G401 (cell line): ENCODE results near the gene CNOT6. TPM values are rescaled to one million over a fixed set of nuclear protein-coding genes. Genes with fewer than 3 reads are reported as not detected.

ENCODE experiments used
- DNase-seq: peaks from one replicate; pipeline ENCODE4 v3.0.0-alpha.2; 2015; ENCODE audit warnings: low spot score
- in situ Hi-C: cut with HindIII; loops from 2 replicates; pipeline ENCODE4 v1.10.0; 2016; ENCODE audit warnings: low sequenced_read_pairs, mixed read lengths
- total RNA-seq: library from RNA; depleted of rRNA; stranded (reverse); fragments of >200 nt; shearing (Covaris generic); gene quantifications from 2 replicates; pipeline ENCODE4 v1.2.3, GENCODE V29; 2014

Gene CNOT6
- total RNA-seq, 1 experiment from 2014 or later = 15.5 TPM

DNA sequence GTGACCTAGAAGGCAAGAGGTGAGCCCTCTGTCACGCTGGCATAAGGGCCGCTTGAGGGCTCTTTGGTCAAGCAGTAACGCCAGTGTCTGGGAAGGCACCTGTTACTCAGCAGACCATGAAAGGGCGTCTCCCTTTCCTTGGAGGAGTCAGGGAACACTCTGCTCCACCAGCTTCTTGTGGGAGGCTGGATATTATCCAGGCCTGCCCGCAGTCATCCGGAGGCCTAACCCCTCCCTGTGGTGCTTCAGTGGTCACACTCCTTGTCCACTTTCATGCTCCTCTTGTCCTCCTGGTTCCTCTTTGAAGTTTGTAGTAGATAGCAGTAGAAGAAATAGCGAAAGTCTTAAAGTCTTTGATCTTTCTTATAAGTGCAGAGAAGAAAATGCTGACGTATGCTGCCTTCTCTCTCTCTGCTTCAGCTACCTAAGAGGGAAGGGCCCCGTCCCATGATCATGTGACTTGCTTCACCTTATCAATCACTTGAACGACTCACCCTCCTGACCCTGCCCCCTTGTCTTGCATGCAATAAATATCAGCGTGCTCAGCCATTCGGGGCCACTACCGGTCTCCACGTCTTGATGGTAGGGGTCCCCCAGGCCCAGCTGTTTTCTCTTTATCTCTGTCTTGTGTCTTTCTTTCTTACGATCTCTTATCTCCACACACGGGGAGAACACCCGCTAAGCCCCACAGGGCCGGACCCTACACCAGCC, 113.8 kb downstream of the CNOT6 start:
- in situ Hi-C loops = no loop called here
- no peak for DNase-seq

DNA sequence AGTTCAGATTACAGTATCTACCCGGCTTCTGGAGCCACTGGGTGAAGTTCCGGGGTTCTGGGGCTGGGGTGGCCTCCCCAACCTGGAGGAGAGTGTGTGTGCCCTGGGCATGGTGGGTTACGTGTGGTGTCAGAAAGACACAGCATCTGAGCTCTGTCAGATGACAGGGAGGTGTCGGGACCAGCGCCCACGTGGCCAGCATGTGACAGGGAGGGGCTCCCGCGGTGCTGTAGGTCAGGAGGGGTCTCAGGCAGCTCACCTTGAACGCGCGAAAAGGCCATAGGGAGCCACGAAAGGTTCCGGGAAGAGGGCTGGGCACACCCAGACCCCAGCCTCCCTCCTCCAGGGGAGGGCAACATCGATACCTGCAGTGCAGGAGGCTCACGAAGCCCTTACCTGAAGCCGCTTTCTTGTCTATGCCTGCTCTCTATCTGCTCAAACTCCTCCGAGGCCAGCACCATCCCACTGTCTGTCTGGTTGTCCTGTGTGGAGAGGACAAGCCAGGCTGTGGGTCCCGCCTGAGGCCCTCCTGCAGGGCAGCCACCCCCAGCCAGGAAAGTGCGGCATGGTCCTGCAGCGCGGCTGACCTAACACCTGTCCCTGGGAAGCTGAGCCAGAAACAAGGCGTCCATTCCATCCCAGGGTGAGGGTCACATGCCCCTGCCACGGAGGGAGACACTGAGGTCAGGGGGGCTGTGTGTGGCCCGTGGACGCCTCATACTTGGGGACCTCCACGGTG, 114.6 kb downstream of the CNOT6 start:
- in situ Hi-C loops = no loop called here
- DNase-seq = no peak

DNA sequence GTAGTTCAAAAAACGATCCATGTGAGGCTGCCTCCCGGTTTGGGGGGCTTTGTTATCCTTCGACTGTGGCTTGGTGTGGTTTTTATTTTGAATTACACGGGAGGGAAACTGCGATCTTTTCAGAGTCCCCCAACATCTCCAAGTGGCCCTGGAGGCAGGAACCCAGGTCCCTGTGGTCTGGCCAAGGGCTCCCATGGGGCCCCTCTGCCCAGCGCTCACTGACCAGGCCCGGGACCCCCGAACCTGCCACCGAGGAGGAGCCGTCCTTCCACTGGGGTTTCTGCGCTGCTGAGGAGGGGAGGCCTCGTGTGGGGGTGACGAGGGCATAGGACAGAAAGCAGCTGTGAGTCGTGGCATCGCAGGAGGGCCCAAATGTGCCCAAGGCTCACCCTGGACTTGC, 115.2 kb downstream of the CNOT6 start:
- in situ Hi-C loops = no loop called here
- no peak for DNase-seq

DNA sequence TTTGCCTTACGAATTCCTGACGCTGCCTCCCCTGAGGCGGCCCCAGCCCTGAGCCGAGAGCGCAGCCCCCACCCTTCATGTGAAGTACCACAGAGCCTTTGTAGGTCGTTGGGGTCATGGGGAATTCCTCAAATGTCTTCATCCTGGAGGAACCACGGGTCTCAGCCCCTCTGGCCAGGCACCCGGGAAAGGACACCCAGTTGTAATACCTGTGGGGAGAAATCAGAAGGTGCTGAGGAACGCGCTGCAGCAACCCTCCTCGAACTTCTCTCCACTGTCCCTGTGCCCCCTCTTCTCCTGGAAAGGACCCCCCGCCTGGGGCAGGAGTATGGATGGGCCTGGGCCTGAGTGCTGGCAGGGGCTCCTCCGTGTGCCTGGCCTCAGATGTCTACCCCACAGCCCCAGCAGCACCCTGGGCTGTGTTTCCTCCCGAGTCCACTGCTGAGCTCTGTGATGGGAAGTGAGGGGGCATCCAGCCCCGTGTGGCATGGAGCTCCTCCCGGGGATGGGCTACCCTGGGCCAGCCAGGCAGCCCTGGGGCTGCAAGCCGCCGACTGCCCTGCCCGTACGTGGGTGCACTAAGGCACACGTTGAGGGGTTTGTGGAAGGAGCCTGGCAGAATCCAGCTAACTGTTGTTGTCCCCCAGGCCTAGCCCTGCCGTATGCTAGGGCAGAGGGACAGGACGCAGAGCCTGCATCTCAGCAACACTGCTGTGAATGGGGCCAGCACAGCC, 115.8 kb downstream of the CNOT6 start:
- DNase-seq = no peak
- in situ Hi-C loops = no loop called here

DNA sequence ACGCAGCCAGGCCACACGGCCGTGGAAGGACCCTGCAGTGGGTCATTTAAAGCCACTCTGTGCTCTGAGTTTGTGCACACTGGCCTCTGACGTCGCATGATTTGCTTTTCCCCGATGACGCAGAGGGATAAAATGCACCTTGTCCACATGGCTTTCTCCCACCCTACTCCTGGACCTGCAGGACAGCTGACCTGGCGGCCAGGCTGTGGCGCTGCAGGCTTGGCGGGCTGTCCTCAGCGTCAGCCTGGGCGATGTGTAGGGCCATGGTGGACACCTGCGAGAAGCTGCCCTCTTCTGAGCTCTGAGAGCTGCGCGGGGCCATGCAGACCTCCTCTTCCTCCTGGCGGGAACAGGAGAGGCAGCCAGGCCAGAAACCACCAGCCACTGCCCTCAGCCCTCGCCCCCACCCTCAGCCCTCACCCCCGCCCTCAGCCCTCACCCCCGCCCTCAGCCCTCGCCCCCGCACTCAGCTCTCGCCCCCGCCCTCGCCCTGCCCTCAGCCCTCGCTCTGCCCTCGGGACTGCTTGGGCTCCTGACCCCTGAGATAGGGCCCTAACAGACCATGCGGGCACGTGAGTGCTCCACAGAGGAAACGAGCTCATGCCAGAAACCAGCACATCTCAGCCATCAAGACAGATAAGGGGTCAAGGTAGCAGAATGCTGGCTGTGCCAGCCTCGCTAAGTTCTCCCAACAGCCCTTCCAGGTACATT, 117.1 kb downstream of the CNOT6 start:
- no peak for DNase-seq

DNA sequence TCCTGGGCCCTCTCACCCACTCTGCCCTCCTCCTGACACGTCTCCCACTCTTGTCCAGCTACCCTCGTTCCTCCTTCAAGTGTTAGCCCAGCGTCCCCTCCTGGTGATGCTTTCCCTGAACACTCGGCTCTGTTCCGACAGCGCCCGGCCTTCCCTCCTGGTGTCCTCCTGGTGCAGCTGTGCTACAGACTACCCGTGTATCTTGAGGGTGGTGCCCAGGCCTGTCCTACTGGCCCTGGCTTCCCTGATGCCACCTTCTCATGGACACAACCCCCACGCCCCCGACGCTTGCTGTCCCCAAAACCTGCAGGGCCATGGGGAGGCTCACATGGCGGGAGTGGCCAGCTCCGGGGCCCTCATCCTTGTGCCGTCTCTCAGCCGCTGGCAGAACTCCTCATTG, 118.5 kb downstream of the CNOT6 start:
- in situ Hi-C loops = no loop called here
- no peak for DNase-seq

More for the DNA sequence above, 117.1 kb downstream of the CNOT6 start:
- in situ Hi-C loops = no loop called here

DNA sequence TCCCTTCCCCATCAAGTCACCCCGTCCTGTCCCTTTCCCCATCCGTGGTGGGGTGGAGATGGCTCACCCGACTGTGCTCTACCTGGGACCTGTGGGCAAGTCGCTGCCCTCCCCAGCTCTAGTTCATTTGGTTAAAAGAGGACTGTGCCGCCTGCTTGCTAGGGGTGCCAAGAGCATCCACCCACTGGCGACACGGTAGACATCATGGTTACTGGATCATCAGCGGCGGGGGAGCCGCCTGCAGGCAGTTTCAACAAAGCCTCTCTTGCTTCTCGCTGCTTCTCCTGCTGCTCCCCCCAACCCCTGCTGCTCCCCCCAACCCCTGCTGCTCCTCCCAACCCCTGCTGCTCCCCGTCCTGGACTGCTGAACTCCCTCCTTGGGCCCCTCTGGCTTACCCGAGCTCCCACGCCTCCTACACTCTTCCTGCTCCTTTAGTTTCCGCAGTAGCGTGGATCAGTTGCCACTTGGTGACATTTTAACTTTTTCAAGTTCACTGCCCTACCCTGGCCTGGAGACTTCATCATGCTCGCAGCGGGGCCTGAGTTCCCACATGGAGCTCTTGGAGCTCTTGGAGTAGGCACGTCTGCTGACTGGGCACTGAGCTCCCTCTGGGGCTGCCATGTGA, 119.1 kb downstream of the CNOT6 start:
- in situ Hi-C loops = no loop called here
- no peak for DNase-seq

DNA sequence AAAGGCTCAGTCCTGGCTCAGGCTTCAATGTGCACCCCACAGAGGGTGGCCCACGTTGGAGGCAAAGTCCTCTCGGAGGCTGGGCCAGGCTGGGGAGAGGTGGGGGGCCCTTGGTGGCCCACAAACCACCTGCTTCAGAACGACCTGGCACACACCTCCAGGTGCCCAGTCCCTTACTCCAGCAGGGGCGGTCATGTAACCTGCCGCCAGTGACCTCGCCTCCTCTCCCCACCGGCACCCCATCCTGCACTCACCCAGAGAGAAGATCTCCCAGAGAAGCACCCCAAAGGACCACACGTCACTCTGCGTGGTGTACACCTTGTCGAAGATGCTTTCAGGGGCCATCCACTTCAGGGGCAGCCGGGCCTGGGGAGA, 119.6 kb downstream of the CNOT6 start:
- DNase-seq = no peak
- in situ Hi-C loops = no loop called here

DNA sequence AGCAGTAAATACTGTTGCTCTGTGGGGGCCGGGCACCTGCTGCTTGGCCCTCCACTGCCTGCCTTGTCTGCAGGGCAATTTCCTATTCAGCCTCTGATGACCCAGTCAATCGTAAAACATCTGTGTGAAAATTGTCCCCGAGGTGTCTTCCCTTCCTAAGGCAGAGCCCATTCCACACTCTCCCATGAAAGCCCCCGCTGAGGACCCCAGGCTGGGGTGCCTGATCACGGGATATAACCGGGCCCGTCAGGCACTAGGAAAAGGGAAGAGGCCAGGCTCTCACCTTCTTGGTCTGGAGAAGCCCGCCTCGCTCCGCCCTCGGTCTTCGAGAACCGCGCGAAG, 124.3 kb downstream of the CNOT6 start:
- in situ Hi-C loops = no loop called here
- no peak for DNase-seq

DNA sequence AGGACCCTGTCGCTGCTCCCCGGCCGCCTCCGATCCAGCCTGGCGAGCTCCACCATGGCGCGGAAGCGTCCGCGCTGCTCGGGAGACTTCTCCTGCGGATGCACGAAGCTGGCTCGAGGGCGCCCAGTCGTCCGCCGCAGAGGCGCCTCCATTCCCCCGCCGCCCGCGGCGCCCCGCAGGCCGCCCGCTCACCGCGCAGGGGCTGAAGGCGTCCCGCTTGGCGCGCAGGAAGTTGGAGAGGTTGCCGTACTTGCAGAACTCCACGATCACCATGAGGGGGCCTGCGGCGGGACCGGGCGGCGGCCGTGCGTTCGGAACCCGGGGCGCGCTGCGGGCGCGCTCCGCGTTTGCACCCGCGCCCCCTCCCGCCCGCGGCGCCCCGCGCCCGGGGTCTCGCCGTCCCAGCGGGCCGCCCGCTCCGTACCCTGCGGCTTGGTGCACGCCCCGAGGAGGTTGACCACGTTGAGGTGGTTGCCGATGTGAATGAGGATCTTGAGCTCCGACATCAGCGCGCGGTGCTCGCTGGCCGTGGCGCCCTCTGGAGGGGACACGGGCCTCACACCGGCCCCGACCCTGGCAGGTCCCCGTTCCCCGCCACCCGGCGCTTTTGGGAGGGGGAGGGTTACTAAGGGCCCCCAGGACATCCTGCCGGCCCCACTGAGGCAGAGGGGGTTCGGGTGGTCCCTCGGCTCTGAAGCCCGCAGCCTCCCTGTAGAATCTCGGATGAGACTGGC, 124.8 kb downstream of the CNOT6 start:
- in situ Hi-C loops = no loop called here
- no peak for DNase-seq

DNA sequence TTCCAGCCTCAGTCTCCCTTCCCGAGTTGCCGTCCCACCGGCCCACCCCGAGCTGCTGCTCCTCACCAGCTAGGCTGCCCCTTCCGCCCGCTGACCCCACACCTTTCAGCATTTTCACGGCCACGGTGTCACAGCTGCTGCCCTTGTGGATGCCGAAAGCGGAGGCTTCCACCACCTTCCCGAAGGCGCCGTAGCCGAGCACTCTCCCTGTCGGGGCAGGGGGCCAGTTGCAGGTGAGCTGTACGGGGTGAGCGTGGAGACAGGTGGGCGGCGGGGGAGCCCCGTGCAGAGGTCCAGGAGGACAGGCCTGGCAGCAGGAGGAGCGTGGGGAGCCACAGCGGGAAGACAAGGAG, 125.4 kb downstream of the CNOT6 start:
- in situ Hi-C loops = no loop called here
- no peak for DNase-seq

DNA sequence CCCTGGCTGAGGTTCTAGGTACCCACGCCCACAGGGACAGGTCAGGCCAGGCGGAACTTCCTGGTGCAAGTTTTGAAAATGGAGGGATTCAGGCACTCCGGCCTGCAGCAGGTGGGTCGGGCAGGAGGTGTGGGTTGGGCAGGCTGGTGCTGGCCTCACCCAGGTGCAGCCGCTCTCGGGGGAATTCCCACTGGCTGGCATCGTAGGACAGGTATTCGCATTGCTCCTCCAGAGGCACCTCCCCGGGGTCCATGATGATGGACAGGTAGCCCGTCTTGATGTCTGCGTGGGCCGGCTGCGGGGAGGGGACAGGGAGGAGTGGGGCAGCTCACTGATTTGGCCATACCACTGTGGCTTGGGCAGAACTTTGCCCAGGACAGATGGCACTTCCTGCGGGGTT, 125.8 kb downstream of the CNOT6 start:
- DNase-seq = no peak
- in situ Hi-C loops = no loop called here

DNA sequence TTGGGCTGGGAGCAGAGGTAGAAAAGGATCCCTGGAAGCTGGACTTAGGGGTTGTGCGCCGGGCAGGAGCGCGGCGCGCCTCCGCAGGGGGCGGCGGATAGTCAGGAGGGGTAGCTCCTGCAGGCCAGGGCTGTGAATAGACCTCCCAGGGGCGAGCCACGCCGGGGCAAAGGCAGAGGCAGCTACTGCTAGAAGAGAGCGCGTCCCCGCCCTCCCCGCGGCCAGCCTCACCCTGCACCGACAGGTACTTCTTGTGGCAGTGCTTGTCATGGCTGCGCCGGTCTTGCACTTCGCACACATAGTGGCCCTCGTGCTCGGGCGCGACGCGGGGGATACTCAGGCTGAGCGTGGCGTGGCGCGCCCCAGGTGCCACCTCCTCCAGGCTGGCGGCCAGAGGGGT, 127.1 kb downstream of the CNOT6 start:
- no peak for DNase-seq
- in situ Hi-C loops = no loop called here

DNA sequence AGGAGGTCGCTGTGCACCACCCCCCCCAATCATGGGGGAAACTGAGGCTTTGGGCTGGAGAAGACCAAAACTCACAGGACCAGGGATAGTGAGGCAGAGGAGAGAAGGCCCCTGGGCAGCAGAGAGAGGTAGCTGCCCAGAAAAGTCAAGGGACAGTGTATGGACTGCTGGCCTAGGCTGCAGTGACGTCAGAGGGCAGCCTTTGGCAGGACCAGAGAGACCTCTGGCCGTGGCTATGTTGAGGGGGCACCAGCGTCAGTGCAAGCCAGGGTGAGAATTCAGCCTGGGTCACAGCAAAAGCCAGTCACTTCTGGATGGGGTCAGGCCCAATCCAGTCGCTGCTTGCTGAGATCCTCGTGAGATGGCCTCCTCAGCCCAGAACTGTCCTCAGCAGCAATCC, 128.7 kb downstream of the CNOT6 start:
- in situ Hi-C loops = no loop called here
- DNase-seq = no peak

DNA sequence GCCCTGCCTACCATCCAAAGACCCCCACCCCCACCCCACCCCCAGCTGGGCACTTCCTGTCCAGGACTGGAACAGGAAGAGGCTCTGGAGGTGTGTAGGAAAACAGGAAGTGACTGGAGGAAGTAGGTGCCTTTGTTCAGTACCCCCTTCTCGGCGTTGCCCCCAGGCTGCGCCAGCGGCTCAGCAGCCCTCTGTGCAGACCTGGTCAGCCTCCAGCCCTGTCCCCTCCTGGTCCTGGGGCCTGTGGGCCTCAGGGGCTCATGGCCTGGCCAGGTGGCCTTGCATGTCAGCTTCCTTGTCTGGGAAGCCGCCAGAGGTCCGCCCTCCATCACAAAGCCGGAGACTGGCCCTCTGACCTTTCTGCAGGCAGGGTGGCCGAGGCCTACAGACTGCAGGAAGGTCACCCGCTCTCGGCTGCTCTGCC, 129.2 kb downstream of the CNOT6 start:
- in situ Hi-C loops = no loop called here
- DNase-seq = no peak

DNA sequence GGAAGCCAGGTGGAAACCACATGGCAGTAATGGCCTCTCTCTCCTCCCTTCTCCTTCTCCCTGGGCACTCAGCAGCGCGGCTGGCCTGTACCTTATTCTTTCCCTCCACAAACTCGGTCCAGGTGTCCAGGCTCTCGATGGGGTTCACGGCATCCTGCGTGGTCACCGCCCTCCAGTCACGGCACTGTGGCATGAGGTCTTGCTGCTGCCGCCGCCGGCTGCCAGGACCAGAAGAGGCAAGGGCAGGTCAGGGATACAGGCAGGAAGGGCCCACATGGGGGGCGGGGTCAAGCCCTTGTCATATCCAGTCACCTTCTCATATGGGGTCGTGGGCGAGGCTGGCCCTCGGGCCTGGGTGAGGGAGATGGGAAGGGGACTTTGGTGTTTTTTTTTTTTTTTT, 129.7 kb downstream of the CNOT6 start:
- DNase-seq = no peak
- in situ Hi-C loops = no loop called here

DNA sequence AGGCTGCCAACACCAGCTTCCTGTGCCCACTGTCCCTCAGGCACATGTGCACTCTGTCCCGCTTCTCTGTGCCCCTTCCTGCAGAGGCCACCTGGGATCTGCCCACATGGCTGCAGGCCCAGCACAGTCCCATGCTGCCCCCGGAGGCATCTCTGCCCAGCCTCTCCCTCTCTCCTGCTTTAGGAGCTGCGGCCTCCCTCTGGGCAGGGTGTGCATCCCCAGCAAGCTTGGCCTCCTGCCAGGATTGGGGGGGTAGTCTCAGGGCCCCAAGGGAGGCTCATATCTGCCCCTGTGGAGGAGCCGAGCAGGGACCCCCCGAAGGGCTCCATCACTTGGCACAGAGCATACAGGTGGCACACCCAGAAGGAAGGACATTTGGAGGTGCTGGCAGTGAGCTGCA, 130.4 kb downstream of the CNOT6 start:
- DNase-seq = no peak
- in situ Hi-C loops = no loop called here

DNA sequence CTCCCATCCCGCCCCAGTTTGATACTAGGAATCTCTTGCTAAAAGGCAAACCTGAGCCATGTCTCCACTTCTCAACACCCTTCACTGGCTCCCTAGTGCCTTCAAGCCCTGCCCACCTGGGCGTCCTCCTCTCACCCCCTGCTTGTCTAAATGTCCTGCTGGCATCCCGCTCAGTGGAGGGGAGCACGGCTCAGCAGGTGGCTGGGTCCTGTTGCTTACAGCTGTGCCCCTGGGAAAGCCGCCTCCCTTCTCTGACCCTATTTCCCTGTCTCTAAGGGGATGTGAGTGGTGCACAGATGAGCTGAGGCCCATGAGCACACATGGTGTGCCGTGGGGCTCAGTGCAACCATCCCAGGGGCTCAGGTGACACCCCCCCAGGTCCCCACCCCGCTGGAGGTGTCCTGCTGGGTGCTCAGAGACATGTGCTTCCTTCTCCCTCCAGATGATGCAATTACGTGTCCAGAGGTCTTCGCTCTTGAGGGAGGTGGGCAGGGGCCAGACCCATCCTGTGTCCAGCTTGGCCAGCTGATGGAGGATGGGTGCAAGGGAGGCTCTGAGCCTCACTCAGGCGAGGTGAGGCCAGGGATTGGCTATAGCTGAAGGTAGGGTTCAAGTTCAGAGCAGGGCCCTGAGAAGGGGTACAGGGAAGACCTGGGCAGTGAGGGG, 131.1 kb downstream of the CNOT6 start:
- in situ Hi-C loops = no loop called here
- no peak for DNase-seq
